IPS-NIHi7 (cell line): Measurements from ENCODE around the gene MB21D2.

Experiments
- DNase-seq: peaks from one replicate; pipeline ENCODE4 v3.0.0; 2012; ENCODE audit warnings: mixed read lengths; ENCODE audit errors: extremely low spot score

MB21D2 gene

GRCh38 chr3:192890347-192891335, 27.0 kb downstream of the MB21D2 start:
- no peak for DNase-seq

GRCh38 chr3:192889679-192890078, 28.0 kb downstream of the MB21D2 start:
- no peak for DNase-seq

- DNase-seq = no peak
These were observed 29.5 kb downstream of the MB21D2 start for GRCh38 chr3:192888190-192888589.

GRCh38 chr3:192887701-192888100, 30.0 kb downstream of the MB21D2 start:
- DNase-seq = no peak

- no peak for DNase-seq
These were observed 30.6 kb downstream of the MB21D2 start for GRCh38 chr3:192887047-192887446.

- DNase-seq = no peak
These were observed 32.6 kb downstream of the MB21D2 start for GRCh38 chr3:192884777-192885773.

- no peak for DNase-seq
These were observed 34.1 kb downstream of the MB21D2 start for GRCh38 chr3:192883512-192883911.

GRCh38 chr3:192881159-192881786, 36.4 kb downstream of the MB21D2 start:
- no peak for DNase-seq

- no peak for DNase-seq
These were observed 37.3 kb downstream of the MB21D2 start for GRCh38 chr3:192880313-192880712.

- DNase-seq = peak; percentile 87
These were observed 38.2 kb downstream of the MB21D2 start for GRCh38 chr3:192879346-192880031.

GRCh38 chr3:192875971-192876565, 41.6 kb downstream of the MB21D2 start:
- no peak for DNase-seq

- no peak for DNase-seq
These were observed 46.8 kb downstream of the MB21D2 start for GRCh38 chr3:192870822-192871221.

- DNase-seq = no peak
These were observed 48.3 kb downstream of the MB21D2 start for GRCh38 chr3:192869131-192870031.

GRCh38 chr3:192867645-192868044, 50.0 kb downstream of the MB21D2 start:
- DNase-seq = no peak

- DNase-seq = no peak
These were observed 50.9 kb downstream of the MB21D2 start for GRCh38 chr3:192866804-192867203.

- no peak for DNase-seq
These were observed 52.7 kb downstream of the MB21D2 start for GRCh38 chr3:192864941-192865340.

GRCh38 chr3:192863091-192863420, 54.6 kb downstream of the MB21D2 start:
- DNase-seq = no peak

GRCh38 chr3:192862408-192863090, 55.1 kb downstream of the MB21D2 start:
- DNase-seq = no peak

GRCh38 chr3:192861972-192862371, 55.7 kb downstream of the MB21D2 start:
- DNase-seq = no peak
